ENCODE measurements around the gene HDAC6. TPM values are rescaled to one million over a fixed set of nuclear protein-coding genes. Genes with fewer than 3 reads are reported as not detected.

HDAC6 gene
- total RNA-seq, 1 experiment from 2014 or later = 79.9 TPM

GRCh38 chrX:48782216-48782615 lies 19.7 kb upstream of the HDAC6 start:
- H3K9me3 ChIP-seq (ENCODE audit: control insufficient read depth in 1 of 2, insufficient read depth in 1 of 2, low read depth in 1 of 2, low read length in 2 of 2) = no peaks in the 10 kb centered on the region
- H2AFZ ChIP-seq (ENCODE audit: low read depth, low read length, poor library complexity, severe bottlenecking) = no peak overlapping the region
- no peak overlapping the region for H3K4me2 ChIP-seq (ENCODE audit: low read length)
- no TSS peak for BruUV-seq (replicated peaks)
- ChIA-PET RAD21 (ENCODE audit: low non-redundant PET in 1 of 2, low total read pairs in 2 of 2, uncharacterized antibody in 2 of 2, unreplicated experiment in 2 of 2) (no interaction called here), CTCF (no interaction called here), POLR2A (no interaction called here)
- intact Hi-C loops (cut with micrococcal nuclease) = no loop called here
- H3K27ac ChIP-seq (ENCODE audit: low read depth, low read length) = no peak overlapping the region
- no peaks in the 10 kb centered on the region for H4K20me1 ChIP-seq (ENCODE audit: insufficient read depth)
- no peaks in the 10 kb centered on the region for H3K79me2 ChIP-seq (ENCODE audit: insufficient read depth, low read length)
- ATAC-seq = no peak
- no peak overlapping the region for H3K4me3 ChIP-seq (replicated peaks in 1 of 2; ENCODE audit: low read depth in 1 of 2, low read length in 2 of 2)
- H3K9me2 ChIP-seq (ENCODE audit: insufficient read depth) = no peaks in the 10 kb centered on the region
- H3K36me3 ChIP-seq (ENCODE audit: control insufficient read depth in 1 of 2, insufficient read depth in 2 of 2, low read length in 2 of 2) = no peaks in the 10 kb centered on the region
- no peak for DNase-seq (ENCODE audit: low read depth, low spot score)
- TF ChIP-seq TCF7L2 (IDR thresholded peaks at IDR 0.05; ENCODE audit: borderline replicate concordance, extremely low read depth, insufficient read depth, insufficient read length) (no peak), ATF3 (IDR thresholded peaks at IDR 0.05) (no peak), REST (IDR thresholded peaks at IDR 0.05; ENCODE audit: low read depth) (no peak), CBX3 (IDR thresholded peaks at IDR 0.05; ENCODE audit: low read depth) (no peak), ZFX (IDR thresholded peaks at IDR 0.05) (no peak)
- TF ChIP-seq, protein P1, sequence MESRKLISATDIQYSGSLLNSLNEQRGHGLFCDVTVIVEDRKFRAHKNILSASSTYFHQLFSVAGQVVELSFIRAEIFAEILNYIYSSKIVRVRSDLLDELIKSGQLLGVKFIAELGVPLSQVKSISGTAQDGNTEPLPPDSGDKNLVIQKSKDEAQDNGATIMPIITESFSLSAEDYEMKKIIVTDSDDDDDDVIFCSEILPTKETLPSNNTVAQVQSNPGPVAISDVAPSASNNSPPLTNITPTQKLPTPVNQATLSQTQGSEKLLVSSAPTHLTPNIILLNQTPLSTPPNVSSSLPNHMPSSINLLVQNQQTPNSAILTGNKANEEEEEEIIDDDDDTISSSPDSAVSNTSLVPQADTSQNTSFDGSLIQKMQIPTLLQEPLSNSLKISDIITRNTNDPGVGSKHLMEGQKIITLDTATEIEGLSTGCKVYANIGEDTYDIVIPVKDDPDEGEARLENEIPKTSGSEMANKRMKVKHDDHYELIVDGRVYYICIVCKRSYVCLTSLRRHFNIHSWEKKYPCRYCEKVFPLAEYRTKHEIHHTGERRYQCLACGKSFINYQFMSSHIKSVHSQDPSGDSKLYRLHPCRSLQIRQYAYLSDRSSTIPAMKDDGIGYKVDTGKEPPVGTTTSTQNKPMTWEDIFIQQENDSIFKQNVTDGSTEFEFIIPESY (IDR thresholded peaks at IDR 0.05; ENCODE audit: extremely low read depth, insufficient replicate concordance, low read length) = no peak
- TF ChIP-seq, protein P2, sequence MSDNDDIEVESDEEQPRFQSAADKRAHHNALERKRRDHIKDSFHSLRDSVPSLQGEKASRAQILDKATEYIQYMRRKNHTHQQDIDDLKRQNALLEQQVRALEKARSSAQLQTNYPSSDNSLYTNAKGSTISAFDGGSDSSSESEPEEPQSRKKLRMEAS (IDR thresholded peaks at IDR 0.05) = no peak
- H3K27me3 ChIP-seq (ENCODE audit: insufficient read depth, low read length) = no peaks in the 10 kb centered on the region
- no peak overlapping the region for H3K9ac ChIP-seq (ENCODE audit: low read length)
- no peaks in the 10 kb centered on the region for H3K4me1 ChIP-seq (ENCODE audit: control insufficient read depth in 1 of 2, insufficient read depth in 2 of 2, low read length in 2 of 2)
